Measurements from ENCODE around the gene ARHGEF6. TPM values are rescaled to one million over a fixed set of nuclear protein-coding genes. Genes with fewer than 3 reads are reported as not detected.

ARHGEF6 gene
- total and polyA plus RNA-seq, 2 experiments from 2014 or later: 2.5 to 6.0 TPM

DNA sequence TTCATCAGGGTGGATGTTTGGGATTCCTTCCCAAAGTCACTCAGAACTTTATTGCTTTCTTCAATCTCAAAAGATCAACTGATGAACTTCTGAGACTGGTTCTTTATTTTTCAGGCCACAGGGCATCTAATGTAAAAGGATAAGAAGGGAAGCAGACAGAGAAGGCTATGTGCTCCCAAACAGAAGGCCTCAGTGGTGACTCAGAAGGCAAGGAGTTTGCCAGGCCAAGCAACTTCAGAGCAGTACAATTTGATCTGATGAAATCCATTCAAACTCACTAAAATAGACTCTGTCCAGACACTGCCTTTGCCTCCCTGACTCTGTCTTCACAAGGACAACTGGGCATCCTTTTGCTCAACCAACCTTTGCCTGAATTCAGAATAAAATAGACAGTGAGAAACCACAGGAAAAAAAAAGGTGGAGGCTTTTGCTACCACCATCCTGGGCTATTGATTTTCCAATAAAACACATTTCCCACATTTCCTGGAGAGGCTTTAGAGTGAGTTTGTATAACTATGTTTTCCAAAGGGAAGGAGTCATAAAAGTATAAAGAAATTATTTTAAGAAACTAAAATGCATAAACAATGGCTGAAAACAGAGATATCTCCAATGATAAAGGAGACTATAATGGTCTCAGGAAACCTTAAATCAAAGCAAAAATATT lies 55.2 kb downstream of the ARHGEF6 start:
- peaks cover 2% of the 10 kb centered on the region for H3K4me1 Mint-ChIP-seq
- no peak for ATAC-seq

More for the DNA sequence above, 55.2 kb downstream of the ARHGEF6 start:
- H3K79me2 ChIP-seq (replicated peaks; ENCODE audit: insufficient read depth): no peaks in the 10 kb centered on the region
- no peak overlapping the region for H2AFZ ChIP-seq
- Mint-ChIP-seq H3K4me3 (no peak overlapping the region), H3K36me3 (ENCODE audit: low read depth) (0 out of 3 replicates have a peak, but pooled peaks cover 3% of the 10 kb centered on the region), H3K9me3 (no peaks in the 10 kb centered on the region; the same call in 2 of the 3 replicates), H3K27ac (no peak overlapping the region), H3K27me3 (ENCODE audit: insufficient read depth, low read depth, poor library complexity) (no peaks in the 10 kb centered on the region)
- TF ChIP-seq JUNB (IDR thresholded peaks at IDR 0.05; ENCODE audit: unreplicated experiment) (no peak), ZNF462 (CRISPR knock-in tag; IDR thresholded peaks at IDR 0.05) (no peak), EZH2phosphoT487 (IDR thresholded peaks at IDR 0.05; ENCODE audit: unreplicated experiment) (no peak), ZNF114 (CRISPR knock-in tag; IDR thresholded peaks at IDR 0.05) (no peak), EZH2 (IDR thresholded peaks at IDR 0.05; ENCODE audit: low read depth, unreplicated experiment) (no peak), CTCF (conservative IDR thresholded peaks at IDR 0.05; ENCODE audit: low read depth in 2 of 2) (no peak), POLR2AphosphoS5 (IDR thresholded peaks at IDR 0.05; ENCODE audit: low read depth) (no peak), ZNF331 (CRISPR knock-in tag; IDR thresholded peaks at IDR 0.05; ENCODE audit: low read depth) (no peak), NANOG (IDR thresholded peaks at IDR 0.05; ENCODE audit: borderline replicate concordance) (no peak), STAT1 (IDR thresholded peaks at IDR 0.05; ENCODE audit: unreplicated experiment) (no peak), REST (IDR thresholded peaks at IDR 0.05; ENCODE audit: unreplicated experiment) (no peak), CREB1 (CRISPR knock-in tag; IDR thresholded peaks at IDR 0.05; ENCODE audit: low read depth) (no peak)
- TF ChIP-seq, protein P1, sequence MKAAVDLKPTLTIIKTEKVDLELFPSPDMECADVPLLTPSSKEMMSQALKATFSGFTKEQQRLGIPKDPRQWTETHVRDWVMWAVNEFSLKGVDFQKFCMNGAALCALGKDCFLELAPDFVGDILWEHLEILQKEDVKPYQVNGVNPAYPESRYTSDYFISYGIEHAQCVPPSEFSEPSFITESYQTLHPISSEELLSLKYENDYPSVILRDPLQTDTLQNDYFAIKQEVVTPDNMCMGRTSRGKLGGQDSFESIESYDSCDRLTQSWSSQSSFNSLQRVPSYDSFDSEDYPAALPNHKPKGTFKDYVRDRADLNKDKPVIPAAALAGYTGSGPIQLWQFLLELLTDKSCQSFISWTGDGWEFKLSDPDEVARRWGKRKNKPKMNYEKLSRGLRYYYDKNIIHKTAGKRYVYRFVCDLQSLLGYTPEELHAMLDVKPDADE (IDR thresholded peaks at IDR 0.05): no peak
- H3K27me3 ChIP-seq (ENCODE audit: insufficient read depth): no peaks in the 10 kb centered on the region
- H3F3A ChIP-seq (replicated peaks; ENCODE audit: low read depth): no peaks in the 10 kb centered on the region
- no peak overlapping the region for H3K4me3 ChIP-seq
- H3K4me2 ChIP-seq: no peak overlapping the region
- no peaks in the 10 kb centered on the region for H3K4me1 ChIP-seq (ENCODE audit: insufficient read depth)
- no peaks in the 10 kb centered on the region for H4K20me1 ChIP-seq (replicated peaks; ENCODE audit: insufficient read depth)
- H3K36me3 ChIP-seq (ENCODE audit: insufficient read depth): no peaks in the 10 kb centered on the region
- no peak overlapping the region for H3K27ac ChIP-seq (ENCODE audit: low read depth)
- no peaks in the 10 kb centered on the region for H3K9me2 ChIP-seq (ENCODE audit: insufficient read depth)
- DNase-seq (ENCODE audit: low spot score): no peak

Data from GM23338 (cell line).